Activated CD4-positive, alpha-beta T cell treated with anti-CD3 and anti-CD28 coated beads, Interleukin-2, amount 10 ng/mL, durations not matched to agents 24 days and 14 days (primary cell): Measurements from ENCODE around the gene ANKRD27. TPM values are rescaled to one million over a fixed set of nuclear protein-coding genes. Genes with fewer than 3 reads are reported as not detected.
"Not testable (repeated sequence)": the region's sequence is repeated elsewhere in the genome, so short reads cannot be mapped to it uniquely, and the experiment has no call there.

Experiments used
- DNase-seq: peaks from one replicate; pipeline ENCODE4 v3.0.0; 2022
- H3K27ac Mint-ChIP-seq: one replicate; pipeline ENCODE4 v1.8.0; 2022; ENCODE audit warnings: mild to moderate bottlenecking, mixed read lengths
- H3K27me3 Mint-ChIP-seq: one replicate; pipeline ENCODE4 v1.8.0; 2022; ENCODE audit warnings: mixed read lengths
- H3K36me3 Mint-ChIP-seq: one replicate; pipeline ENCODE4 v1.8.0; 2022; ENCODE audit warnings: low read depth, mild to moderate bottlenecking, mixed read lengths
- H3K4me1 Mint-ChIP-seq: one replicate; pipeline ENCODE4 v1.8.0; 2021; ENCODE audit warnings: mixed read lengths
- H3K4me3 Mint-ChIP-seq: one replicate; pipeline ENCODE4 v1.8.0; 2022; ENCODE audit warnings: mild to moderate bottlenecking, moderate library complexity, mixed read lengths
- H3K9me3 Mint-ChIP-seq: one replicate; pipeline ENCODE4 v1.8.0; 2021; ENCODE audit warnings: mixed read lengths
- intact Hi-C: fragments of 100-400 bp; cut with micrococcal nuclease; formaldehyde crosslinking; loops from one replicate; pipeline ENCODE4 v1.15.1; 2023
- total RNA-seq: library from RNA; stranded (reverse); gene quantifications from 2 replicates; pipeline ENCODE4 v1.2.3, GENCODE V29; 2022

The ANKRD27 gene
- total RNA-seq, 1 donor from 2014 or later: 35.1 TPM

DNA sequence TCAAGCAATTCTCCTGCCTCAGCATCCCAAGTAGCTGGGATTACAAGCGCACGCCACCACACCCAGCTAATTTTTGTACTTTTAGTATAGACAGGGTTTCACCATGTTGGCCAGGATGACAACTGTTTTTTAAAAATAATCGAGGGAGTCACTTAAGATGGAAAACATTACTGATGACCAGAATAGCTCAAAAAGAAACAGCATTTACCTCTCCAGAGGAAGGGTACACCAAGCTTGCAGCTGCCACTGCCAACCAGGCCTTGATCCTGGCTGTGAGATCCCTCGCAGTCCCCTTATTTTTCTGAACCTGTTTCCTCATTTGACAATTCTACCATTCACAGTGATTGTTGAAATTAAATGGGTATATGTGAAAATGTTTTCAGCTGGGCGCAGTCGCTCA lies 79.5 kb downstream of the ANKRD27 start:
- no peak for DNase-seq
- no peaks in the 10 kb centered on the region for H3K9me3 Mint-ChIP-seq
- peaks cover 9% of the 10 kb centered on the region for H3K4me1 Mint-ChIP-seq
- no peak overlapping the region for H3K27ac Mint-ChIP-seq
- intact Hi-C loops: no loop called here
- no peaks in the 10 kb centered on the region for H3K27me3 Mint-ChIP-seq
- H3K36me3 Mint-ChIP-seq: peaks cover 61% of the 10 kb centered on the region
- no peak overlapping the region for H3K4me3 Mint-ChIP-seq

- no peaks in the 10 kb centered on the region for H3K9me3 Mint-ChIP-seq
- no peak for DNase-seq
- no peak overlapping the region for H3K4me3 Mint-ChIP-seq
- peaks cover 60% of the 10 kb centered on the region for H3K36me3 Mint-ChIP-seq
- H3K27ac Mint-ChIP-seq: no peak overlapping the region
- intact Hi-C loops: no loop called here
- H3K4me1 Mint-ChIP-seq: peaks cover 3% of the 10 kb centered on the region
- H3K27me3 Mint-ChIP-seq: no peaks in the 10 kb centered on the region
Observed at GRCh38 chr19:32594021-32594420, 81.0 kb downstream of the ANKRD27 start.

DNA sequence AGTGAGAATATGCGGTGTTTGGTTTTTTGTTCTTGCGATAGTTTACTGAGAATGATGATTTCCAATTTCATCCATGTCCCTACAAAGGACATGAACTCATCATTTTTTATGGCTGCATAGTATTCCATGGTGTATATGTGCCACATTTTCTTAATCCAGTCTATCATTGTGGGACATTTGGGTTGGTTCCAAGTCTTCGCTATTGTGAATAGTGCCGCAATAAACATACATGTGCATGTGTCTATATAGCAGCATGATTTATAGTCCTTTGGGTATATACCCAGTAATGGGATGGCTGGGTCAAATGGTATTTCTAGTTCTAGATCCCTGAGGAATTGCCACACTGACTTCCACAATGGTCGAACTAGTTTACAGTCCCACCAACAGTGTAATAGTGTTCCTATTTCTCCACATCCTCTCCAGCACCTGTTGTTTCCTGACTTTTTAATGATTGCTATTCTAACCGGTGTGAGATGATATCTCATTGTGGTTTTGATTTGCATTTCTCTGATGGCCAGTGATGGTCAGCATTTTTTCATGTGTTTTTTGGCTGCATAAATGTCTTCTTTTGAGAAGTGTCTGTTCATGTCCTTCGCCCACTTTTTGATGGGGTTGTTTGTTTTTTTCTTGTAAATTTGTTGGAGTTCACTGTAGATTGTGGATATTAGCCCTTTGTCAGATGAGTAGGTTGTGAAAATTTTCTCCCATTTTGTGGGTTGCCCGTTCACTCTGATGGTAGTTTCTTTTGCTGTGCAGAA lies 87.1 kb downstream of the ANKRD27 start:
- intact Hi-C loops, H3K27ac Mint-ChIP-seq, H3K27me3 Mint-ChIP-seq, DNase-seq, H3K4me3 Mint-ChIP-seq, H3K9me3 Mint-ChIP-seq: not testable (repeated sequence)
- Mint-ChIP-seq H3K36me3 (peaks cover 73% of the 10 kb centered on the region), H3K4me1 (peaks cover 24% of the 10 kb centered on the region)

DNA sequence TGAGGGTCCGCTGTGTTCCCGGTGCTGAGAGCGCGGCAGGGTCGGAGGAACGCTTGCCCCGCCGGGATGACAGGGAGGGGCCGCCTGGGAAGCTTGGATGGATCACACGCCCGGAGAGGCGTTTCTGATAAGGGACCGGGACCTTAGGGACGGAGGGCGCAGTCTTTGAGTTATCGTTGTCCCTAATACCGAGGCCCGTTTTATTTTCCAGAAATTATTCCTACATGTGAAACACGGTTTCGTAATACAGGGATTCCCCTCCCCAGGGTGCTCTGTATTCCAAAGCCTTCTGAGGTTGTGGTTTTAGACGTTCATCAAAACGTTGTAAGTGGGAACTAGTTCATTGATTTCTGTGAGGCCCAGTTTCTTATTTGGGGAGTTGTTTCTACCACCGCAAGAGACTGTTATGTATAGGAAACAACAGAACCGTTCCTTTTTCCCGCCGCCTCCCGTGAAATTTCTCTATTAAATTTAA lies 93.2 kb downstream of the ANKRD27 start:
- intact Hi-C loops: loop anchor here (1.0 to 5.0 kb wide), 4 partner anchors 174 to 596 kb away; partner anchors contain the start of genes CEP89, DPY19L3, FAAP24 and ZNF507
- Mint-ChIP-seq H3K4me3 (peak overlapping the region; percentile 93), H3K27me3 (peaks cover 7% of the 10 kb centered on the region), H3K9me3 (no peaks in the 10 kb centered on the region), H3K4me1 (peaks cover 30% of the 10 kb centered on the region), H3K27ac (peak overlapping the region; percentile 90), H3K36me3 (peaks cover 40% of the 10 kb centered on the region)
- no peak for DNase-seq

GRCh38 chr19:32580901-32581704 lies 93.9 kb downstream of the ANKRD27 start, which contains the start of gene PDCD5:
PDCD5 (plus strand) TSS chr19:32581190; CDS start chr19:32581262, 72 bp downstream.
- H3K4me1 Mint-ChIP-seq: peaks cover 24% of the 10 kb centered on the region
- H3K36me3 Mint-ChIP-seq: peaks cover 34% of the 10 kb centered on the region
- no peaks in the 10 kb centered on the region for H3K9me3 Mint-ChIP-seq
- intact Hi-C loops: loop anchor here (1.0 to 5.0 kb wide), 4 partner anchors 174 to 596 kb away; partner anchors contain the start of genes CEP89, DPY19L3, FAAP24 and ZNF507
- DNase-seq: peak; percentile 98
- peak within 1 kb of the TSS; percentile 90 for H3K27ac Mint-ChIP-seq
- peaks cover 8% of the 10 kb centered on the region for H3K27me3 Mint-ChIP-seq
- peak within 1 kb of the TSS; percentile 93 for H3K4me3 Mint-ChIP-seq

DNA sequence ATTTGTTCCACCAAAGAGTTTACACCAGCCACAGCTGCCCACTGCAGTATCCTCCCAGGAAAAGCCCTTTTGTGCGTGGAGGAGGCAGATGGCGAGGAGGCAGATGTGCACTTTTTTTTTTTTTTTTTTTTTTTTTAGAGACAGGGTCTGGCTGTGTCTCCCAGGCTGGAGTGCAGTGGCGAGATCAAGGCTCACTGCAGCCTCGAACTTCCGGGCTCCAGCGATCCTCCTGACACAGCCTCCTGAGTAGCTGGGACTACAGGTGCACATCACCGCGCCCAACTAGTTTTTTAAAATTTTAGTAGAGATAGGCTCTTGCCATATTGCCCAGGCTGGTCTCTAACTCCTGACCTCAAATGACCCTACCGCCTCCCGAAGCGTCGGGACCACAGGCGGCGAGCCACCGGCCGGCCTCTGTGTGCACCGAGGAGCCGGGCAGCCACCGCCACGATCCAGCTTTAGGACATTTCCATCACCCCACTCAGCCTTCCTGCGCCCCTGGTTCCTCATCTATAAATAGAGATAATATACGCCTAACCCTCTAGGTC lies 94.6 kb downstream of the ANKRD27 start:
- Mint-ChIP-seq H3K4me1 (peaks cover 20% of the 10 kb centered on the region), H3K36me3 (peaks cover 27% of the 10 kb centered on the region), H3K9me3 (no peaks in the 10 kb centered on the region), H3K27me3 (peaks cover 9% of the 10 kb centered on the region), H3K27ac (peak overlapping the region; percentile 68), H3K4me3 (peak overlapping the region; percentile 87)
- intact Hi-C loops: loop anchor here (2.0 to 5.0 kb wide), 3 partner anchors 173 to 392 kb away; partner anchors contain the start of genes CEP89, DPY19L3, FAAP24 and ZNF507
- no peak for DNase-seq

- peaks cover 2% of the 10 kb centered on the region for H3K36me3 Mint-ChIP-seq
- H3K27ac Mint-ChIP-seq: no peak overlapping the region
- peaks cover 18% of the 10 kb centered on the region for H3K27me3 Mint-ChIP-seq
- no peak overlapping the region for H3K4me3 Mint-ChIP-seq
- intact Hi-C loops: no loop called here
- H3K4me1 Mint-ChIP-seq: peaks cover 7% of the 10 kb centered on the region
- no peak for DNase-seq
- no peaks in the 10 kb centered on the region for H3K9me3 Mint-ChIP-seq
Observed at GRCh38 chr19:32576790-32577189, 98.2 kb downstream of the ANKRD27 start.

DNA sequence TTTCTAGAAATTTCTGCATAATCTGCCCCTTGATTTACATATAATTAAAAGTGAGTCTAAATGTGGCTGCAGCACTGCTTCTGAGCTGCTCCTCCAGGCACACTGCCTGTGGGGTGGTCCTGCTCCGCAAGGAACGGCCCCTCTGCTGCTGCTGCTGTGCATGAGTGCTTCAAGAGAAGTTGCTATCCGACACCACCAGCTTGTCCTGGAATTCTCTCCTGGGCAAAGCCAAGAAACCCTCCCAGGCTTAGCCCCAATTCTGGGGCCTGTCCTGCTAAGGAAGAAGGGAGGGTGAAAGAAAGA lies 101.5 kb downstream of the ANKRD27 start:
- no peaks in the 10 kb centered on the region for H3K9me3 Mint-ChIP-seq
- H3K36me3 Mint-ChIP-seq: no peaks in the 10 kb centered on the region
- no peak for DNase-seq
- H3K27ac Mint-ChIP-seq: no peak overlapping the region
- H3K4me1 Mint-ChIP-seq: peaks cover 7% of the 10 kb centered on the region
- peaks cover 17% of the 10 kb centered on the region for H3K27me3 Mint-ChIP-seq
- no peak overlapping the region for H3K4me3 Mint-ChIP-seq
- intact Hi-C loops: no loop called here

DNA sequence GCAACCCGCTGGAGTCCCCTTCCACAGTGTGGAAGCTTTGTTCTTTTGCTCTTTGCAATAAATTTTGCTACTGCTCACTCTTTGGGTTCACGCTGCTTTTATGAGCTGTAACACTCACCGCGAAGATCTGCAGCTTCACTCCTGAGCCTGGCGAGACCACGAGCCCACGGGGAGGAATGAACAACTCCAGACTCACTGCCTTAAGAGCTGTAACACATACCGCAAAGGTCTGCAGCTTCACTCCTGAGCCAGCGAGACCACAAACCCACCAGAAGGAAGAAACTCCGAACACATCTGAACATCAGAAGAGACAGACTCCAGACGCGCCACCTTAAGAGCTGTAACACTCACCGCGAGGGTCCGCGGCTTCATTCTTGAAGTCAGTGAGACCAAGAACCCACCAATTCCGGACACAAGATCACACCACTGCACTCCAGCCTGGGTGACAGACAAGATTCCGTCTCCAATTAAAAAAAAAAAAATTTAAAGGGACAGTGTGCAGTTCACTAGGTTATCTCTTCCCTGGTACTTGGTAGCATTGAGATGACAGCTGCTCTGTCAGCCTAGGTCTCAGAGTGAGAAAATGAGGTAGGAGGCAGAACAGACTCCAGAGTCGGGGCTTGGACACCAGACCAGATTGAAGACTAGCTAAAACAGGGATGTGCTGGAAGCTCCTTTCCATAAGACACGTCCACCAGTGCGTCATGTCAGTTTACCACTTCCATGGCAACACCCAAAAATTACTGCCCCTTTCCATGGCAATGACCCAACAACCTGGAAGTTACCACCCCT lies 102.1 kb downstream of the ANKRD27 start:
- Mint-ChIP-seq H3K27ac (peak overlapping the region; percentile 53), H3K4me3 (peak overlapping the region; percentile 79), H3K27me3 (peaks cover 16% of the 10 kb centered on the region)
- H3K36me3 Mint-ChIP-seq, intact Hi-C loops, H3K4me1 Mint-ChIP-seq, H3K9me3 Mint-ChIP-seq: not testable (repeated sequence)
- peak; percentile 62 for DNase-seq

DNA sequence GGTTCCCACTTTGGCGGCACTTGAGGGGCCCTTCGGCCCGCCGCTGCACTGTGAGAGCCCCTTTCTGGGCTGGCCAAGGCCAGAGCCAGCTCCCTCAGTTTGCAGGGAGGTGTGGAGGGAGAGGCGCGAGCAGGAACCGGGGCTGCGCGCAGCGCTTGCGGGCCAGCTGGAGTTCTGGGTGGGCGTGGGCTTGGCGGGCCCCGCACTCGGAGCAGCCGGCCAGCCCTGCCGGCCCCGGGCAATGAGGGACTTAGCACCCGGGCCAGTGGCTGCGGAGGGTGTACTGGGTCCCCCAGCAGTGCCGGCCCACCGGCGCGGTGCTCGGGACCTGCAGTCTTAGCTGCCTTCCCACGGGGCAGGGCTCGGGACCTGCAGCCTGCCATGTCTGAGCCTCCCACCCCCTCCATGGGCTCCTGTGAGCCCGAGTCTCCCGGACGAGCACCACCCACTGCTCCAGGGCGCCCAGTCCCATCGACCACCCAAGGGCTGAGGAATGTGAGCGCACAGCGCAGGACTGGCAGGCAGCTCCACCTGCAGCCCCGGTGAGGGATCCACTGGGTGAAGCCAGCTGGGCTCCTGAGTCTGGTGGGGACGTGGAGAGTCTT lies 103.4 kb downstream of the ANKRD27 start:
- H3K36me3 Mint-ChIP-seq, H3K9me3 Mint-ChIP-seq, H3K4me1 Mint-ChIP-seq, H3K4me3 Mint-ChIP-seq, DNase-seq, intact Hi-C loops, H3K27ac Mint-ChIP-seq: not testable (repeated sequence)
- H3K27me3 Mint-ChIP-seq: peaks cover 16% of the 10 kb centered on the region

GRCh38 chr19:32570081-32570785 lies 104.7 kb downstream of the ANKRD27 start:
- Mint-ChIP-seq H3K4me3 (no peak overlapping the region), H3K4me1 (peaks cover 7% of the 10 kb centered on the region), H3K27ac (no peak overlapping the region), H3K9me3 (no peaks in the 10 kb centered on the region), H3K27me3 (peaks cover 14% of the 10 kb centered on the region), H3K36me3 (no peaks in the 10 kb centered on the region)
- intact Hi-C loops: loop anchor here (1.0 kb wide), 1 partner anchor 230 kb away; no protein-coding TSS in a partner anchor
- peak; percentile 83 for DNase-seq

- Mint-ChIP-seq H3K27me3 (peaks cover 5% of the 10 kb centered on the region), H3K4me3 (no peak overlapping the region), H3K36me3 (no peaks in the 10 kb centered on the region), H3K27ac (no peak overlapping the region), H3K9me3 (no peaks in the 10 kb centered on the region), H3K4me1 (peaks cover 2% of the 10 kb centered on the region)
- intact Hi-C loops: no loop called here
- DNase-seq: no peak
Observed at GRCh38 chr19:32567486-32567885, 107.5 kb downstream of the ANKRD27 start.
